ENCODE measurements around the gene TRIM72.

The TRIM72 gene

GRCh38 chr16:31248344-31248743 is 34.4 kb downstream of the TRIM72 start:
- H3K27me3 ChIP-seq (ENCODE audit: insufficient read depth, low read length, poor library complexity, severe bottlenecking), result no peaks in the 10 kb centered on the region
- no peak overlapping the region for H3K4me3 ChIP-seq (ENCODE audit: low read length, poor library complexity, severe bottlenecking)
- H3K4me2 ChIP-seq (ENCODE audit: low read depth, low read length, poor library complexity, severe bottlenecking), result no peak overlapping the region
- H3K4me1 ChIP-seq (ENCODE audit: insufficient read depth, low read length, poor library complexity, severe bottlenecking), result no peaks in the 10 kb centered on the region
- H3K36me3 ChIP-seq (ENCODE audit: insufficient read depth, low read length), result no peaks in the 10 kb centered on the region
- no peaks in the 10 kb centered on the region for H3K9me2 ChIP-seq (replicated peaks; ENCODE audit: low read depth, low read length)
- no peaks in the 10 kb centered on the region for H3K79me2 ChIP-seq (ENCODE audit: insufficient read depth, low read length)
- H3K9ac ChIP-seq (ENCODE audit: low read depth, low read length, poor library complexity, severe bottlenecking), result no peak overlapping the region
- H3F3A ChIP-seq (ENCODE audit: low read depth), result no peaks in the 10 kb centered on the region
- H3K9me3 ChIP-seq (ENCODE audit: insufficient read depth, low read depth, low read length), result no peaks in the 10 kb centered on the region
- H2AFZ ChIP-seq (ENCODE audit: low read length), result no peak overlapping the region
- TF ChIP-seq CTCF (conservative IDR thresholded peaks at IDR 0.05; ENCODE audit: low read length), result no peak
- TF ChIP-seq EZH2phosphoT487 (IDR thresholded peaks at IDR 0.05; ENCODE audit: borderline replicate concordance), result no peak
- H4K20me1 ChIP-seq (ENCODE audit: insufficient read depth, low read length, poor library complexity, severe bottlenecking), result no peaks in the 10 kb centered on the region

GRCh38 chr16:31250782-31251384 is 37.0 kb downstream of the TRIM72 start:
- Histone ChIP-seq H3K9me2 (replicated peaks; ENCODE audit: low read depth, low read length) (no peaks in the 10 kb centered on the region), H3K79me2 (ENCODE audit: insufficient read depth, low read length) (no peaks in the 10 kb centered on the region), H4K20me1 (ENCODE audit: insufficient read depth, low read length, poor library complexity, severe bottlenecking) (no peaks in the 10 kb centered on the region), H3K4me2 (ENCODE audit: low read depth, low read length, poor library complexity, severe bottlenecking) (no peak overlapping the region), H3K36me3 (ENCODE audit: insufficient read depth, low read length) (no peaks in the 10 kb centered on the region), H3K27me3 (ENCODE audit: insufficient read depth, low read length, poor library complexity, severe bottlenecking) (no peaks in the 10 kb centered on the region), H3K4me1 (ENCODE audit: insufficient read depth, low read length, poor library complexity, severe bottlenecking) (no peaks in the 10 kb centered on the region), H2AFZ (ENCODE audit: low read length) (no peak overlapping the region), H3F3A (ENCODE audit: low read depth) (no peaks in the 10 kb centered on the region), H3K9ac (ENCODE audit: low read depth, low read length, poor library complexity, severe bottlenecking) (no peak overlapping the region), H3K4me3 (ENCODE audit: low read length, poor library complexity, severe bottlenecking) (no peak overlapping the region), H3K9me3 (ENCODE audit: insufficient read depth, low read depth, low read length) (no peaks in the 10 kb centered on the region)
- no peak for TF ChIP-seq CTCF (conservative IDR thresholded peaks at IDR 0.05; ENCODE audit: low read length)
- TF ChIP-seq EZH2phosphoT487 (IDR thresholded peaks at IDR 0.05; ENCODE audit: borderline replicate concordance), result no peak

- H3K9me2 ChIP-seq (replicated peaks; ENCODE audit: low read depth, low read length), result no peaks in the 10 kb centered on the region
- TF ChIP-seq EZH2phosphoT487 (IDR thresholded peaks at IDR 0.05; ENCODE audit: borderline replicate concordance), result no peak
- TF ChIP-seq CTCF (conservative IDR thresholded peaks at IDR 0.05; ENCODE audit: low read length), result no peak
- no peak overlapping the region for H2AFZ ChIP-seq (ENCODE audit: low read length)
- H3K79me2 ChIP-seq (ENCODE audit: insufficient read depth, low read length), result no peaks in the 10 kb centered on the region
- H3K9me3 ChIP-seq (ENCODE audit: insufficient read depth, low read depth, low read length), result no peaks in the 10 kb centered on the region
- H3K4me1 ChIP-seq (ENCODE audit: insufficient read depth, low read length, poor library complexity, severe bottlenecking), result no peaks in the 10 kb centered on the region
- no peaks in the 10 kb centered on the region for H3K27me3 ChIP-seq (ENCODE audit: insufficient read depth, low read length, poor library complexity, severe bottlenecking)
- no peaks in the 10 kb centered on the region for H4K20me1 ChIP-seq (ENCODE audit: insufficient read depth, low read length, poor library complexity, severe bottlenecking)
- H3K4me3 ChIP-seq (ENCODE audit: low read length, poor library complexity, severe bottlenecking), result no peak overlapping the region
- H3K36me3 ChIP-seq (ENCODE audit: insufficient read depth, low read length), result no peaks in the 10 kb centered on the region
- H3F3A ChIP-seq (ENCODE audit: low read depth), result no peaks in the 10 kb centered on the region
- no peak overlapping the region for H3K9ac ChIP-seq (ENCODE audit: low read depth, low read length, poor library complexity, severe bottlenecking)
- no peak overlapping the region for H3K4me2 ChIP-seq (ENCODE audit: low read depth, low read length, poor library complexity, severe bottlenecking)
Observed at GRCh38 chr16:31251435-31251834, 37.5 kb downstream of the TRIM72 start.
